CD14-positive monocyte (primary cell): ENCODE results near the gene SRP14. TPM values are rescaled to one million over a fixed set of nuclear protein-coding genes. Genes with fewer than 3 reads are reported as not detected.
A peak's percentile ranks its signal among the peaks of the same experiment; 100 is the strongest.
"Not testable (repeated sequence)": the region's sequence is repeated elsewhere in the genome, so short reads cannot be mapped to it uniquely, and the experiment has no call there.

Experiments used
- DNase-seq, 3 donors: peaks; one replicate each; pipeline ENCODE4 v3.0.0-alpha.2; 2011 to 2022
- H2AFZ ChIP-seq: 2 replicates; pipeline ENCODE4 v1.6.0; 2012; ENCODE audit warnings: mild to moderate bottlenecking, low read depth, low read length, inconsistent platforms; ENCODE audit not compliant: insufficient read depth, poor library complexity, severe bottlenecking
- H3K27ac ChIP-seq, 2 donors: 1 replicate in 1 of 2; 2 replicates in 1 of 2; pipeline ENCODE4 v1.5.1; 2012 to 2013; ENCODE audit warnings: low read length in 2 of 2, control low read depth in 1 of 2, inconsistent platforms in 1 of 2, low read depth in 1 of 2, mild to moderate bottlenecking in 1 of 2
- H3K27me3 ChIP-seq, 2 donors: one replicate each; pipeline versions ENCODE4 v1.6.0 to v1.6.1; 2011 to 2013; ENCODE audit warnings: low read length in 2 of 2; ENCODE audit not compliant: control insufficient read depth in 2 of 2, insufficient read depth in 2 of 2
- H3K36me3 ChIP-seq, 2 donors: replicated peaks in 1 of 2; 1 replicate in 1 of 2; 2 replicates in 1 of 2; pipeline versions ENCODE4 v1.5.1 to v1.6.1; 2012 to 2013; ENCODE audit warnings: low read length in 2 of 2, control low read depth in 1 of 2, inconsistent platforms in 1 of 2, mild to moderate bottlenecking in 1 of 2; ENCODE audit not compliant: insufficient read depth in 2 of 2, control insufficient read depth in 1 of 2
- H3K4me1 ChIP-seq, 2 donors: 1 replicate in 1 of 2; 2 replicates in 1 of 2; pipeline versions ENCODE4 v1.5.1 to v1.6.1; 2012 to 2013; ENCODE audit warnings: low read length in 2 of 2, control low read depth in 1 of 2, inconsistent platforms in 1 of 2, mild to moderate bottlenecking in 1 of 2, moderate library complexity in 1 of 2; ENCODE audit not compliant: insufficient read depth in 2 of 2, control insufficient read depth in 1 of 2
- H3K4me2 ChIP-seq: replicated peaks from 2 replicates; pipeline ENCODE3; 2012; ENCODE audit warnings: low read length, moderate library complexity, mild to moderate bottlenecking; ENCODE audit not compliant: poor library complexity, severe bottlenecking; ENCODE audit errors: extremely low read depth
- H3K4me3 ChIP-seq, 3 experiments: fragments of 200-600 bp in 1 of 3; sonication (generic) in 1 of 3; replicated peaks in 1 of 3; 1 replicate in 2 of 3; 2 replicates in 1 of 3; pipeline ENCODE4 v1.5.1; 2011 to 2013; ENCODE audit warnings: low read length in 3 of 3, mild to moderate bottlenecking in 3 of 3, control low read depth in 2 of 3, low read depth in 2 of 3, inconsistent platforms in 1 of 3, moderate library complexity in 1 of 3
- H3K79me2 ChIP-seq: 2 replicates; pipeline ENCODE4 v1.6.0; 2012; ENCODE audit warnings: mild to moderate bottlenecking, control low read depth, inconsistent platforms, low read length, moderate library complexity; ENCODE audit not compliant: insufficient read depth
- H3K9ac ChIP-seq: 2 replicates; pipeline ENCODE4 v1.6.0; 2017; ENCODE audit warnings: low read length, mild to moderate bottlenecking; ENCODE audit not compliant: insufficient read depth, poor library complexity, severe bottlenecking
- H3K9me3 ChIP-seq, 2 donors: replicated peaks in 1 of 2; 1 replicate in 1 of 2; 2 replicates in 1 of 2; pipeline versions ENCODE4 v1.5.1 to v1.6.1; 2012 to 2013; ENCODE audit warnings: low read length in 2 of 2, control low read depth in 1 of 2; ENCODE audit not compliant: control insufficient read depth in 1 of 2, insufficient read depth in 1 of 2
- H4K20me1 ChIP-seq: 2 replicates; pipeline ENCODE4 v1.6.0; 2012; ENCODE audit warnings: mild to moderate bottlenecking, low read length, control low read depth, moderate library complexity; ENCODE audit not compliant: insufficient read depth
- H3K27ac Mint-ChIP-seq, 7 donors: one replicate each; pipeline ENCODE4 v1.8.0; 2020; ENCODE audit warnings: mild to moderate bottlenecking in 7 of 7, mixed read lengths in 7 of 7, moderate library complexity in 6 of 7, inconsistent platforms in 2 of 7
- H3K27me3 Mint-ChIP-seq, 3 donors: one replicate each; pipeline ENCODE4 v1.8.0; 2021 to 2022; ENCODE audit warnings: low read depth in 3 of 3, mild to moderate bottlenecking in 3 of 3, mixed read lengths in 3 of 3, moderate library complexity in 3 of 3, inconsistent platforms in 1 of 3
- H3K36me3 Mint-ChIP-seq, 2 donors: one replicate each; pipeline ENCODE4 v1.8.0; 2020; ENCODE audit warnings: mixed read lengths in 2 of 2, inconsistent platforms in 1 of 2, mild to moderate bottlenecking in 1 of 2
- H3K4me1 Mint-ChIP-seq: one replicate; pipeline ENCODE4 v1.8.0; 2020; ENCODE audit warnings: mild to moderate bottlenecking, mixed read lengths
- H3K4me3 Mint-ChIP-seq, 2 donors: one replicate each; pipeline ENCODE4 v1.8.0; 2020; ENCODE audit warnings: mild to moderate bottlenecking in 2 of 2, mixed read lengths in 2 of 2, moderate library complexity in 1 of 2
- H3K9me3 Mint-ChIP-seq, 7 donors: one replicate each; pipeline ENCODE4 v1.8.0; 2020 to 2022; ENCODE audit warnings: mixed read lengths in 7 of 7, mild to moderate bottlenecking in 6 of 7, moderate library complexity in 6 of 7, inconsistent platforms in 2 of 7
- CTCF ChIP-seq: fragments of 200-600 bp; IDR thresholded peaks from one replicate; pipeline ENCODE4 v1.8.0; 2022; ENCODE audit warnings: antibody characterized with exemption, mild to moderate bottlenecking
- WGBS: methylation state at CpG from one replicate; pipeline ENCODE4 v1.1.5; 2013; ENCODE audit warnings: missing lambda C conversion rate; ENCODE audit not compliant: insufficient coverage; 5-methylcytosine and 5-hydroxymethylcytosine counted together
- intact Hi-C, 2 donors: fragments of 100-400 bp; cut with micrococcal nuclease; formaldehyde crosslinking; loops; one replicate each; pipeline versions ENCODE4 v1.15.0 to v1.15.1; 2023
- polyA plus RNA-seq, 3 donors: library from polyadenylated mRNA; depleted of rRNA in 1 of 3; unstranded in 2 of 3; stranded (reverse) in 1 of 3; fragments of 300-500 nt in 2 of 3; fragments of >200 nt in 1 of 3; fragmentation: Illumina TruSeq in 2 of 3; gene quantifications; 1 replicate in 2 of 3; 2 replicates in 1 of 3; pipeline ENCODE4 v1.2.3, GENCODE V29; 2012 to 2021

Gene SRP14
- polyA plus RNA-seq, 3 donors, result 181 to 548 (median 525) TPM

GRCh38 chr15:40073716-40074490 is 34.9 kb upstream of the SRP14 start:
- H3K27ac ChIP-seq, H3K36me3 ChIP-seq, H3K36me3 Mint-ChIP-seq, H3K9me3 Mint-ChIP-seq, H3K79me2 ChIP-seq, H3K9me3 ChIP-seq, intact Hi-C loops, H3K27me3 ChIP-seq, H4K20me1 ChIP-seq, H3K9ac ChIP-seq: not testable (repeated sequence)
- peak overlapping the region in 1 of 7 donors; percentile 26 for H3K27ac Mint-ChIP-seq
- DNase-seq, result peak in 1 of 3 donors; percentile 23
- peak overlapping the region; percentile 64 to 85 for H3K4me3 Mint-ChIP-seq
- peaks cover 27% of the 10 kb centered on the region for H3K4me1 Mint-ChIP-seq
- H3K4me3 ChIP-seq, result peak overlapping the region in 1 of 3 experiments; percentile 36
- peak overlapping the region; percentile 11 for H2AFZ ChIP-seq
- peak overlapping the region; percentile 31 for H3K4me2 ChIP-seq
- peaks cover 5 to 12% (median 8%) of the 10 kb centered on the region in 3 donors for H3K27me3 Mint-ChIP-seq
- peaks cover 16 to 17% of the 10 kb centered on the region in 2 donors for H3K4me1 ChIP-seq
- WGBS, result 33% methylated on average over 12 of the region's 34 CpGs

- Histone ChIP-seq H3K27ac (no peak overlapping the region), H3K36me3 (no peaks in the 10 kb centered on the region), H4K20me1 (no peaks in the 10 kb centered on the region), H3K9me3 (no peaks in the 10 kb centered on the region), H3K4me2 (no peak overlapping the region), H3K4me1 (peaks cover 16 to 17% of the 10 kb centered on the region in 2 donors), H3K9ac (no peak overlapping the region), H3K4me3 (no peak overlapping the region), H3K79me2 (no peaks in the 10 kb centered on the region), H2AFZ (no peak overlapping the region), H3K27me3 (no peaks in the 10 kb centered on the region)
- WGBS, result 68% methylated on average over 30 of the region's 34 CpGs
- intact Hi-C loops, result no loop called here
- peaks cover 0 to 6% (median 3%) of the 10 kb centered on the region in 7 donors for H3K9me3 Mint-ChIP-seq
- peaks cover 27% of the 10 kb centered on the region for H3K4me1 Mint-ChIP-seq
- peak overlapping the region in 2 of 7 donors; percentile 3 to 19 for H3K27ac Mint-ChIP-seq
- TF ChIP-seq CTCF, result no peak
- H3K4me3 Mint-ChIP-seq, result peak overlapping the region; percentile 67 to 71
- peaks cover 5 to 12% (median 8%) of the 10 kb centered on the region in 3 donors for H3K27me3 Mint-ChIP-seq
- H3K36me3 Mint-ChIP-seq, result peaks cover 0 to 3% of the 10 kb centered on the region in 2 donors
- DNase-seq, result no peak
These were observed 33.4 kb upstream of the SRP14 start for GRCh38 chr15:40072216-40072990.
